HK-2 (cell line): ENCODE data around the gene AQP7.
"Not testable (repeated sequence)": the region's sequence is repeated elsewhere in the genome, so short reads cannot be mapped to it uniquely, and the experiment has no call there.

Source experiments
- DNase-seq: peaks from one replicate; pipeline ENCODE4 v3.0.0-alpha.2; 2018; ENCODE audit not compliant: unreplicated experiment

The AQP7 gene

GRCh38 chr9:33374634-33375237, 27.6 kb downstream of the AQP7 start:
- DNase-seq, result peak; percentile 51

- DNase-seq, result no peak
These were observed 28.2 kb downstream of the AQP7 start for GRCh38 chr9:33374190-33374589.

- no peak for DNase-seq
These were observed 29.5 kb downstream of the AQP7 start for GRCh38 chr9:33372900-33373299.

- no peak for DNase-seq
These were observed 35.3 kb downstream of the AQP7 start for GRCh38 chr9:33366979-33367480.

GRCh38 chr9:33364814-33365213, 37.6 kb downstream of the AQP7 start:
- DNase-seq, result not testable (repeated sequence)

GRCh38 chr9:33364127-33364526, 38.2 kb downstream of the AQP7 start:
- DNase-seq, result no peak

- not testable (repeated sequence) for DNase-seq
These were observed 43.7 kb downstream of the AQP7 start for GRCh38 chr9:33358641-33359040.

GRCh38 chr9:33355933-33356332, 46.4 kb downstream of the AQP7 start:
- no peak for DNase-seq

GRCh38 chr9:33354651-33355211, 47.6 kb downstream of the AQP7 start:
- no peak for DNase-seq

GRCh38 chr9:33351547-33351946, 50.8 kb downstream of the AQP7 start:
- no peak for DNase-seq

- DNase-seq, result no peak
These were observed 52.1 kb downstream of the AQP7 start for GRCh38 chr9:33350310-33350709.

- no peak for DNase-seq
These were observed 52.6 kb downstream of the AQP7 start for GRCh38 chr9:33349743-33350142.

GRCh38 chr9:33348998-33349397, 53.4 kb downstream of the AQP7 start:
- no peak for DNase-seq

GRCh38 chr9:33346564-33346963, 55.8 kb downstream of the AQP7 start:
- DNase-seq, result no peak

GRCh38 chr9:33344145-33344544, 58.2 kb downstream of the AQP7 start:
- DNase-seq, result no peak

- no peak for DNase-seq
These were observed 61.2 kb downstream of the AQP7 start for GRCh38 chr9:33341182-33341581.

- DNase-seq, result no peak
These were observed 62.2 kb downstream of the AQP7 start for GRCh38 chr9:33340186-33340585.
